Neural progenitor cell (in vitro differentiated cells): ENCODE results near the gene BBS9.

Source experiments
- EZH2 ChIP-seq: fragments of 200-600 bp; sonication (generic); IDR thresholded peaks from 2 replicates; pipeline ENCODE4 v1.6.1; 2017; ENCODE audit warnings: antibody characterized with exemption, mild to moderate bottlenecking, moderate library complexity
- TF ChIP-seq, protein P1 (sequence below): fragments of 200-600 bp; sonication (generic); IDR thresholded peaks from 2 replicates; pipeline ENCODE4 v1.5.1; 2017; ENCODE audit warnings: antibody characterized with exemption, mild to moderate bottlenecking

DNA sequence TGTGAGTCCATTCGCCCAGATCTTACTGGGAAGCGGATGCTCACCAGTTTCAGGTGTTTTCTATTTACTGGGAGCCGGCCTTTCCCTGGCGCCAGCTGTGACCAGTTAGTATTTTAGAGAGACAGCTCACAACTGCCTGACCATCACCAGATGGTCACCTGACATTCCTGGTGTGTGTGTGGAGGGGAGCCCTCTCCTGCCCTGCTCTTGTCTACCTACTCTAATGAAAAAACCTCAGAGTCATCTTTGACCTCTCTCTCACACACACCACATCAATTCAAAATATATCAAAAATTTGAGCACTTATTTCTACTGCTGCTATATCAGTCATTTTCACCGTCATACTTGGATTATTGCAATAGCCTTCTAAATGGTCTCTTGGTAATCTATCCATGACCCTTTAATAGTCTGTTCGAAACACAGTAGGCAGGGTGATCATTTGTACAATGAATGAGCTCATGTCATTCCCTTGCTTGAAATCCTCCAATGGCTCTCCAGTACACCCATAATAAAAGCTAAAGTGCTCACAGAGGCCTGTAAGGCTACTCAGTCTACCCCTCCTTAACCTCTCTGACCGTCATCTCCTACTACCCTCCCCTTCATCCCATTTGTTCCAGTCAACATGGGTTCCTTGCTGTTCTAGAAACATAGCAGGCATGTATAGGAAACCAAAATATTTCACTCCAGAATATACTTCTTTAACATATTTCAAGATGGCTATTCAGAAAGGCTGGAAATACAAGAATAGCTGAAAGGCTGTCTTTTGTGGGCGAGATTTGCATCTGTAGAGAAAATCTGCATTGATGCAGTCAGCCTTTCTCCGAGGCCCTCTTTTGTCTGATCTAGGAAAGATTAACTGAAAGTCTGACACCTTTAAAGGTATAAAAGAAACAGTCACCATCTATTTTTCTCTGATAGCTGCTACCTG lies 49.3 kb upstream of the BBS9 start:
- TF ChIP-seq, protein P1, sequence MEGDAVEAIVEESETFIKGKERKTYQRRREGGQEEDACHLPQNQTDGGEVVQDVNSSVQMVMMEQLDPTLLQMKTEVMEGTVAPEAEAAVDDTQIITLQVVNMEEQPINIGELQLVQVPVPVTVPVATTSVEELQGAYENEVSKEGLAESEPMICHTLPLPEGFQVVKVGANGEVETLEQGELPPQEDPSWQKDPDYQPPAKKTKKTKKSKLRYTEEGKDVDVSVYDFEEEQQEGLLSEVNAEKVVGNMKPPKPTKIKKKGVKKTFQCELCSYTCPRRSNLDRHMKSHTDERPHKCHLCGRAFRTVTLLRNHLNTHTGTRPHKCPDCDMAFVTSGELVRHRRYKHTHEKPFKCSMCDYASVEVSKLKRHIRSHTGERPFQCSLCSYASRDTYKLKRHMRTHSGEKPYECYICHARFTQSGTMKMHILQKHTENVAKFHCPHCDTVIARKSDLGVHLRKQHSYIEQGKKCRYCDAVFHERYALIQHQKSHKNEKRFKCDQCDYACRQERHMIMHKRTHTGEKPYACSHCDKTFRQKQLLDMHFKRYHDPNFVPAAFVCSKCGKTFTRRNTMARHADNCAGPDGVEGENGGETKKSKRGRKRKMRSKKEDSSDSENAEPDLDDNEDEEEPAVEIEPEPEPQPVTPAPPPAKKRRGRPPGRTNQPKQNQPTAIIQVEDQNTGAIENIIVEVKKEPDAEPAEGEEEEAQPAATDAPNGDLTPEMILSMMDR = no peak
- no peak for TF ChIP-seq EZH2
